Heart left ventricle (tissue), 13 donors: ENCODE measurements around the gene ENDOD1.

Experiments
- POLR2A ChIP-seq, 2 donors: fragments of 450-650 bp; IDR thresholded peaks; one replicate each; pipeline ENCODE4 v1.6.1; 2017; ENCODE audit warnings: antibody characterized with exemption in 2 of 2, mild to moderate bottlenecking in 2 of 2, moderate library complexity in 2 of 2
- TF ChIP-seq, protein P1 (sequence below), 12 donors: fragments of 200-600 bp; sonication (generic) in 4 of 12; IDR thresholded peaks; one replicate each; pipeline versions ENCODE4 v1.5.0 to v1.8.0; 2018 to 2022; ENCODE audit warnings: antibody characterized with exemption in 12 of 12, mild to moderate bottlenecking in 5 of 12
- donor health status: ischemic (EF 13 %, LVEDD 7.1; RV severe dilation, severe dysfunction).
- donor health status: DM: no; HTN: yes; CAD: no.
- donor health status: DM: no; HTN: no; CAD: no.
- donor health status: ischemic (EF 25% LVEDD 6.9; RV normal size, moderate dysfunction).
- donor health status: ischemic (EF 25% LVEDD 5.7; RV mildly dilated, moderate dysfunction).
- donor health status: ischemic (EF 35%, LVEDD 5.7; RV mildly dilated, moderate dysfunction).
- donor health status: nonischemic (EF 11% LVEDD 7.7; RV severe dilation, severe dysfunction).
- donor health status: DM: yes; HTN: yes; CAD: no.
- donor health status: PGD.
- donor health status: ischemic (EF 29% LVEDD 5.4; RV normal size, mild dysfunction).
- donor health status: nonischemic (EF 23%, LVEDD 6.1; RV moderate dilation, normal function).

DNA sequence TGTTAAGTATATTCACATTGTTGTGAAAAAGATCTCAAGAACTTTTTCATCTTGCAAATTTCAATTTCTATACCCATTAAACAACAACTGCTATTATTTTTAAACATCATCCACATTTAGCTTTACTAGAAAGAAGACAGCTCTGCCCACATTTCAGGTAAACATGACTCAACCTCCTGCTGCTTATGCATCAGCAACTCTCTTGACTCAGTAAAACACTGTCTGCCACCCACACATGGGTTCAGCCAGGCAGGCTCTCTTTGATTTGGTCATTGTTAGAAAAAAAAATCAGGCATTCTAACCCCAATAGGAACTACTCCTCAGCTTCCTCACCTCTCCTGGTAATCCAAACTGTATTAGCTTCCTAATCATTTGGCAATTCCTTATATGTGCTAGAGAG is 5.1 kb upstream of the ENDOD1 start:
- TF ChIP-seq, protein P1, sequence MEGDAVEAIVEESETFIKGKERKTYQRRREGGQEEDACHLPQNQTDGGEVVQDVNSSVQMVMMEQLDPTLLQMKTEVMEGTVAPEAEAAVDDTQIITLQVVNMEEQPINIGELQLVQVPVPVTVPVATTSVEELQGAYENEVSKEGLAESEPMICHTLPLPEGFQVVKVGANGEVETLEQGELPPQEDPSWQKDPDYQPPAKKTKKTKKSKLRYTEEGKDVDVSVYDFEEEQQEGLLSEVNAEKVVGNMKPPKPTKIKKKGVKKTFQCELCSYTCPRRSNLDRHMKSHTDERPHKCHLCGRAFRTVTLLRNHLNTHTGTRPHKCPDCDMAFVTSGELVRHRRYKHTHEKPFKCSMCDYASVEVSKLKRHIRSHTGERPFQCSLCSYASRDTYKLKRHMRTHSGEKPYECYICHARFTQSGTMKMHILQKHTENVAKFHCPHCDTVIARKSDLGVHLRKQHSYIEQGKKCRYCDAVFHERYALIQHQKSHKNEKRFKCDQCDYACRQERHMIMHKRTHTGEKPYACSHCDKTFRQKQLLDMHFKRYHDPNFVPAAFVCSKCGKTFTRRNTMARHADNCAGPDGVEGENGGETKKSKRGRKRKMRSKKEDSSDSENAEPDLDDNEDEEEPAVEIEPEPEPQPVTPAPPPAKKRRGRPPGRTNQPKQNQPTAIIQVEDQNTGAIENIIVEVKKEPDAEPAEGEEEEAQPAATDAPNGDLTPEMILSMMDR (IDR thresholded peaks at IDR 0.05) = no peak
- TF ChIP-seq POLR2A (IDR thresholded peaks at IDR 0.05) = no peak
